ENCODE data around the gene PPP3R1. TPM values are rescaled to one million over a fixed set of nuclear protein-coding genes. Genes with fewer than 3 reads are reported as not detected.

PPP3R1 gene
- total and polyA plus RNA-seq, 9 of the 15 experiments (the other 6 are each of a cell fraction or from before 2014, with no cell fraction given): 3.7 to 70.0 (median 24.8) TPM

GRCh38 chr2:68203587-68203986 lies 48.7 kb downstream of the PPP3R1 start (continued):
- TF ChIP-seq MGA (IDR thresholded peaks at IDR 0.05): no peak
- TF ChIP-seq E4F1 (CRISPR knock-in tag; IDR thresholded peaks at IDR 0.05; ENCODE audit: borderline replicate concordance): no peak
- TF ChIP-seq SIX5 (IDR thresholded peaks at IDR 0.05; ENCODE audit: borderline replicate concordance in 1 of 2, insufficient read depth in 1 of 2, low read depth in 1 of 2, low read length in 2 of 2): no peak
- TF ChIP-seq ZNF277 (CRISPR knock-in tag; IDR thresholded peaks at IDR 0.05; ENCODE audit: borderline replicate concordance): no peak
- no peak for TF ChIP-seq ZMIZ1 (IDR thresholded peaks at IDR 0.05; ENCODE audit: low read depth in 2 of 2, low read length in 2 of 2)
- no peak for TF ChIP-seq PHTF2 (CRISPR knock-in tag; IDR thresholded peaks at IDR 0.05)
- no peak for TF ChIP-seq BRF1 (IDR thresholded peaks at IDR 0.05; ENCODE audit: borderline replicate concordance, extremely low read depth, insufficient read length)
- no peak for TF ChIP-seq RUNX1 (IDR thresholded peaks at IDR 0.05; ENCODE audit: low read depth)

Data from K562 (cell line).